Pons (tissue), 1 donor: Measurements from ENCODE around the gene CNPPD1.

Experiments
- DNase-seq: peaks from one replicate; pipeline ENCODE4 v3.0.0-alpha.2; 2016; ENCODE audit warnings: low spot score

Gene CNPPD1

GRCh38 chr2:219176818-219177551 is at the start of gene CNPPD1:
Gene CNPPD1 (minus strand): TSS chr2:219176925. CDS start chr2:219176828, 97 bp downstream.
- peak; percentile 85 for DNase-seq

GRCh38 chr2:219225350-219225749 is 48.6 kb upstream of the CNPPD1 start:
- no peak for DNase-seq

GRCh38 chr2:219223831-219224610 is 47.3 kb upstream of the CNPPD1 start:
- DNase-seq: no peak

DNA sequence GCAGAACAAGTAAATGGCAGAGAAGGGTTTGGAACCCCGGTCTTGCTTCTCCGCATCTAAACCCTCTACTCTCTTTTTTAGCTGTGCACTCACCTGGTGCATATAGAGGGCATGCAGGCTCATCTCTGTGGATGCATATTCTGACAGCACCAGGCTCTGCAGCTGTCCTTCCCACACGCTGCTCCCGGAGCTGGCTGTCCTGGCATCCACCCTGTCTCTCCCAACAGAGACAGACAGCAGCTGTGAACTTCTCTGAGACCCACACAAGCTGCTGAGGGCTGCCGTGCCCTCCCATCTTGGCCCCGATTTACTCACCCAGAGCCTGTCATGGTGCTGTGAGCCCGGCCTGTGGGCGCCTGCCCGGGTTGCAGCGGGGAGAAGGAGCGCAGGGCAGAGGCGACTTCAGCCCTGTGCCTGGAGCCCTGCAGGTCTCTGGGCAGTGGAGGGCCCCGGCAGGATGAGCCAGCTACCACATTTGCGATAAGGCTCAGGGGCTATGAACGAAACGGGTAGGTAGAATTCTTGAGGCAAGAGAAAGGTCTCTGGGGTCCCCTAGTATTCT is 45.3 kb upstream of the CNPPD1 start:
- DNase-seq: no peak

DNA sequence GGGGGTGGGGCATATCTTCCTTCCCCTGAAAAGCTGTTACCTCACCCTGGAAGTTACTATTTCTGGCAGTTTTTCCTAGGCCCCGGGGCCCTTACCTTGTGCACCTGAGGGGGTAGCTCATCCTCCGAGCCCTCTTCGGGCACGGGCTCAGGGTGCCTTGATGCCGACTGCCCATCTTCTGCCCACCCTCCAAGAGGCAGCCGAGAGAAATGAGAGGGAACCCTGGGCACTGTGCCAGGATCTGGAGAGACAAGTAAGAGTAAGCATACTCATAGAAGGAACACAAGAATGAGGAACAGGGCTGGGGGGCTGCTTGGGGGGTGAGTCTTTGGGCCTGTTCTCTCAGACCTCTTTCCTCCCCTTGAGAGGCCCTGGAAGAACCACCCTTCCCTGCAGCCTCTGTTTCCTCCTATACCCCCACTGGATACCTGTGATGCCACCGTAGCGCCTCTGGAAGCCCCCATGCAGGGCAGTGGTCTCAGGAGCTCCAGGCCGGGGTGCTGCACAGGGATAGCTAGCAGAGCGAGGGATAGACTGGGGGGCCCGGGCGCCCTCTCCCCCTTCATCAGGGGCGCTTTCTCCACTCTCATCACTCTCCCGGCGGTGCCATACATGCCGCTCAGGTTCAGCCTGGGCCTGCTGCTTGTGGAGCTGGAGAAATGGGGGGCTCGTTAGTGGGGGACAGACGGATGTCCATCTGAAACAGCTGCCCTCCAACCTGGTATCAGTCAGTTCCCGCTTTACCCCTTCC is 44.1 kb upstream of the CNPPD1 start:
- DNase-seq: no peak

GRCh38 chr2:219219784-219220532 is 43.2 kb upstream of the CNPPD1 start:
- no peak for DNase-seq

GRCh38 chr2:219218732-219219701 is 42.3 kb upstream of the CNPPD1 start, which contains the start of gene ABCB6:
Gene ABCB6 (minus strand): TSS chr2:219218958. CDS start chr2:219218673, 285 bp downstream.
- peak; percentile 93 for DNase-seq

GRCh38 chr2:219218217-219218731 is 41.5 kb upstream of the CNPPD1 start:
- DNase-seq: no peak

GRCh38 chr2:219216535-219216915 is 39.8 kb upstream of the CNPPD1 start:
- DNase-seq: no peak

DNA sequence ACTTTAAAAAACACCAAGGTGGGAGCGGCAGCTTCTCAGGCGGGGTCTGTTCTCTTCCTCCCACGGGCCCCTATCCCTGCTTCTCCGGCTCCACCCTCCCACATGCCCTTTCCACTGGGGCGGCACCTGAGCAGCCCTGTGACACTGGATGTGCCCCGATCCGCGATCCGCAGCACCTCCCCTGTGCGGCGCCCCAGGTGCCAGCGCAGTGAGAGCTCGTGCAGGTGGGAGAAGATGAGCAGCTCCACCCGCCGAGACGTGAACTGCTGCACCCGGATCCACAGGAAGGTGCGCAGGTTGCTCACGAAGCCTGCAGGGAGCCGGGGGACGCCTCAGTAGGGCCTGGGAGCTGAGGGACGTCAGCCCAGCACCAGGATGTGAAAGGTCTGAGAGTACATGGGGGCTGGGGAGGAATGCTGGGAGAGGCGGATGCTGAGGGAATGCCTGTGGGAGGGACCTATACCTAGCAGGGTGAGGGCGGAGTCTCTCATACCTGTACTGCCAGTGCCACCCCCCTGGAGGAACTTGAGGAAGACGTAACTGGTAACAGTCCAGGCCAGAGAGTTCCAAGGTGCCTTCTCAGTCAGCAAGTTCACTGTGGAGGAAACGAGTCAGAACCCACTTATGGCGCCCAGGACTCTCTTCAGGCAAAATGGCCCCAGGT is 39.3 kb upstream of the CNPPD1 start:
- no peak for DNase-seq

DNA sequence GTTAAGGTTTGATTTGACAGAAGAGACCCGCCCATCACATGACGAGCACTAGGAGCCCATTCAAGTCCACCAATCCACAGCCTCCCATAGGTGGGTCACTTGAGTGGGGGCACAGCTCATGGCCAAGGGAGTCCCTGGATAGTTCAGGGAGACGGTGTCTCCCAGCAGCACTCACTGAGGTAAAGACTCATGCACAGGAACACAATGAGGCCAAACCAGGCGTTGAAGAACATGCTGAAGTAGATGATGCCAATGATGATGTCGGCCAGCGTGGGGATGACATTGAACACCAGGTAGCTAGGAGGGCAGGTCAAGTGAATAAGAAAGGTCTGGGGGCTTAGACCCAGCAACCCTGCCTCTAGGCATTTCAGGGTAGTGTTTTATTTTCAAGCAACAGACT is 38.1 kb upstream of the CNPPD1 start:
- DNase-seq: no peak

DNA sequence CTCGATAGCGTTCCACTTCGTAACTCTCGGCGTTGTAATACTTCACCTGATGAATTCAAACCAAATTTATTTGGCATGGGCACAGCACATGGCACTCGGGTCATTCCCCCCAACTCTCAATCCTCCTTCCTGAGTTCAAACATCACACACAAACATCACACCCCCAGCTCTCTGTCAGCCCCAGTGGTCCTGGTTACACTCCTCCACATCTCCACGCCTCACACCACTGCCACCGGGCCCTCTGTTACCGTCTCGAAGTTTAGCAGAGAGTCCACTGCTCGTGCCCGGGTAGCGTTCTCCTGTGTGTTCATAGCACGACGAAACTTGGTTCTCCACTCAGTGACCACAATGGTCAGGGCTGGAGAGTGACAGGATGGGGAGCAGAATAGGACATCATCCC is 37.4 kb upstream of the CNPPD1 start:
- no peak for DNase-seq

GRCh38 chr2:219213486-219214071 is 36.9 kb upstream of the CNPPD1 start:
- no peak for DNase-seq

DNA sequence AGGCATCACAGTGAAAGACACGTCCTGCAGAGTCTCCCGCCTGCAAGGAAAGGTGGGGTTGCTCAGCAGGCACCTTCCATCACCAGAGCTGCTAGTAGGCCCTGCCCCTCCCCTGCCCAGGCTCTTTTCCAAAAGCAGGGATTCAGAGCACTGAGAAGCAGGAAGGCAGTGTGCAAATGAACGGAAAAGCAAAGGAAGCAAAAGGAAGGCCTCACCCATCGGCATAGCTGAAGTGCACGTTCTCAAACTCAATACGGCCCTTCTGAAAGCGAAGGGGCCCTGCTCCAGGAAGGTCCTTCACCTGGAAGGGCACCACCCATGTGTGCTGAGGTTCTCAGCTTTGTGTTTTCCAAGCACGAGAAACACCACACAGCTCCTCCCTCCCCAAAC is 36.3 kb upstream of the CNPPD1 start:
- DNase-seq: no peak

GRCh38 chr2:219210886-219211362 is 34.2 kb upstream of the CNPPD1 start:
- no peak for DNase-seq

GRCh38 chr2:219210196-219210885 is 33.6 kb upstream of the CNPPD1 start:
- DNase-seq: no peak

DNA sequence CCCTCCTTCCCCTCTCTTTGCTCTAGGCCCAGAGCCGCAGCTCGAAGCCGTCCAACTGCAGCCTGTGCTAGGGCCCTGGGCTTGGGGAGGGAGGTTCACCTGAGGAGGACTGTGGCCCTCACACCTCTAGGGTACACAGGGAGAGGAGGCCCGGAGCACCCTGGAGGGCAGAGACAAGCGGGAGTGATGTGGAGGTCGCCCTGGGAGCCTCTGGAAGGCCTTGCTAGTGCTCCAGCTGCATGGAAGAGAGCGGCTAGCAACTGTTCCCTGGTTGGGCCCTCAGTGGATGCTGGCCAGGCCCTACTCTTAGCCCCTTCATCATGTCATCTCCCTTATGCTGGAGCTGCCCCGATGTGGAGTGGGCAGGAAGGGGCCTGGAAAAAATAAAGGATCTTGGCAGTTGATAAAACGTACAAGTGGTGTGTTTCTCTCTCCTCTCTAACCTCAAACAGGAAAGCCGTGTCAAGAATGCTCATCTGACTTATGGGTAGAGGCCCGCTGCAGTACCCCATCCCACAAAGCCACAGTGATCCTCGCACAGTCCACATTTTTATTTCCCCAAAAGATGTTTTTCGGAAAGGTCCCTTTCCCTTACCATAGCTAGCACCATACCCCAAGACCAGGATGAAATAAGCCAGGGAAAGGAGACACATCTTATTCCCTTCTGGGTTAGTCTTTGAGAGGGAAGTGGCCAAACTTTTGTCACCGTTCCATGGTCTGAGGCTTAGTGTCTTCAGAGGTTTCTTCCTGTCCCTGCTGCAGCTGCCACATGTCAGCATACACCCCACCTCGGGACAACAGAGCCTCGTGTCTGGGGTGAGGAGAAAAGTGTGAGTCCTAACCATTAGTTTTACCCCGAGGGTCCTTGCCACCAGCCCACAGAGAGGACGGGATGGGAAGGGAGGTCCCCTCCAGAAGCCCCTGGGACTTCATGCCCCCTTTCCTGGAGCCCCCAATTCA is 32.8 kb upstream of the CNPPD1 start:
- no peak for DNase-seq
